T-helper 2 cell treated with Interferon-gamma antibody and Interleukin-4, amounts not matched to agents 5 μg/mL and 100 μg/mL, for 36 hours (primary cell): Measurements from ENCODE around the gene YWHAE.
"Not testable (repeated sequence)": the region's sequence is repeated elsewhere in the genome, so short reads cannot be mapped to it uniquely, and the experiment has no call there.

Experiments
- DNase-seq: peaks from one replicate; pipeline ENCODE4 v3.0.0; 2021; ENCODE audit warnings: low spot score
- H3K27ac Mint-ChIP-seq: one replicate; pipeline ENCODE4 v1.8.0; 2021; ENCODE audit warnings: mild to moderate bottlenecking, mixed read lengths
- H3K27me3 Mint-ChIP-seq: one replicate; pipeline ENCODE4 v1.8.0; 2021; ENCODE audit warnings: low read depth, mixed read lengths
- H3K36me3 Mint-ChIP-seq: one replicate; pipeline ENCODE4 v1.8.0; 2021; ENCODE audit warnings: low read depth, mixed read lengths
- H3K4me1 Mint-ChIP-seq: one replicate; pipeline ENCODE4 v1.8.0; 2021; ENCODE audit warnings: low read depth, mixed read lengths
- H3K4me3 Mint-ChIP-seq: one replicate; pipeline ENCODE4 v1.8.0; 2022; ENCODE audit warnings: mild to moderate bottlenecking, moderate library complexity, mixed read lengths
- H3K9me3 Mint-ChIP-seq: one replicate; pipeline ENCODE4 v1.8.0; 2021; ENCODE audit warnings: mixed read lengths

YWHAE gene

DNA sequence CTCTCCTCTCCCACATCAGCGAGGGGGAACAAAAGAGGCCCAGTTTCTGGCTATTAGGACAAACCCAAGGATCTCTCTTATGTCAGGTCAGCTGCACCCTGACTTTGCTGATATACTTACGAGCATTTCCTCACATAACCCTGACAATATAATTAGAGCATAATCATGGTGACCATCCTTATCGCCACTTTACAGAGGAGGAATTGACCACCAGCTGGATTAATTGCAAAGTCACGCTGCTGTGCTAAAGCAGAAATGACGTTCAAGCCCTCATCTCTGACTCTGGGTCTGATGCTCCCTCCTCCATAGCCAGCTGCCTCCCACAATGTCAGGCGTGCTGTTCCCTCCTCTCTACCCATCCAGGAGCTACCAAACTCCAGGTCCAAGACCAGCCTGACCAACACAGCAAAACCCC, 78.0 kb downstream of the YWHAE start:
- H3K27ac Mint-ChIP-seq, result no peak overlapping the region
- H3K9me3 Mint-ChIP-seq, result no peaks in the 10 kb centered on the region
- H3K36me3 Mint-ChIP-seq, result no peaks in the 10 kb centered on the region
- no peak for DNase-seq
- H3K27me3 Mint-ChIP-seq, result peaks cover 4% of the 10 kb centered on the region
- peaks cover 3% of the 10 kb centered on the region for H3K4me1 Mint-ChIP-seq
- no peak overlapping the region for H3K4me3 Mint-ChIP-seq

DNA sequence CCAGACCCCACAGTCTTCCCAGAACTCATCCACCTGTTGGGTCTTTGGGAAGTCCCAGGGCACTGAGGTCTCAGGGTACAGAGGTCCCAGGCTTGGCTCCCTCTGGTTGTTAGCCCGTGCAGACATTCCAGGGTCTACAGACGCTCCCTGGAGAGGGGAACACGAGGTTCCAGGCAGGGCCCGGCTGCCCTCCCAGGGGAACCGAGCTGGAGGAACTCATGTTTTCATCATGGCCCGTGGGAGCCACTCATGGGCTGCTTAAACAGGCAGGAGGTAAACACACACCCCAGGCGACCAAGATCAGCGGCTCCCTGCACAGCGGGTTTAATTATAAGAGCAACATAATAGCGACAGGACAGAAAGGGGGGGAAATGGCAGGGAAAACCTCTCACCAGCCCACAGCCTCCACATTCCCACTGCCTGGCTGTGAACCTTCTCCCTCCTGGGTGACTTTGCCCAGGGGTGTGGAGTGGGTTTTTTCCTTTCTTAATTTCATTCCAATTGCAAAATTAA, 84.1 kb downstream of the YWHAE start:
- no peak for DNase-seq
- Mint-ChIP-seq H3K4me3 (no peak overlapping the region), H3K27me3 (peaks cover 7% of the 10 kb centered on the region), H3K36me3 (no peaks in the 10 kb centered on the region), H3K27ac (no peak overlapping the region), H3K4me1 (no peaks in the 10 kb centered on the region), H3K9me3 (no peaks in the 10 kb centered on the region)

- H3K27ac Mint-ChIP-seq, result no peak overlapping the region
- H3K4me3 Mint-ChIP-seq, result no peak overlapping the region
Observed at GRCh38 chr17:1315409-1315808, 84.6 kb downstream of the YWHAE start.

GRCh38 chr17:1313270-1314005, 86.6 kb downstream of the YWHAE start:
- Mint-ChIP-seq H3K36me3 (no peaks in the 10 kb centered on the region), H3K4me3 (no peak overlapping the region), H3K27me3 (peaks cover 7% of the 10 kb centered on the region), H3K27ac (no peak overlapping the region), H3K9me3 (no peaks in the 10 kb centered on the region), H3K4me1 (no peaks in the 10 kb centered on the region)
- DNase-seq, result no peak

More at GRCh38 chr17:1315409-1315808, 84.6 kb downstream of the YWHAE start:
- Mint-ChIP-seq H3K36me3 (no peaks in the 10 kb centered on the region), H3K4me1 (no peaks in the 10 kb centered on the region), H3K9me3 (no peaks in the 10 kb centered on the region), H3K27me3 (peaks cover 7% of the 10 kb centered on the region)
- DNase-seq, result no peak

- H3K9me3 Mint-ChIP-seq, result no peaks in the 10 kb centered on the region
- no peaks in the 10 kb centered on the region for H3K4me1 Mint-ChIP-seq
- no peak overlapping the region for H3K27ac Mint-ChIP-seq
- DNase-seq, result no peak
- no peaks in the 10 kb centered on the region for H3K36me3 Mint-ChIP-seq
- no peak overlapping the region for H3K4me3 Mint-ChIP-seq
- H3K27me3 Mint-ChIP-seq, result peaks cover 7% of the 10 kb centered on the region
Observed at GRCh38 chr17:1312261-1312870, 87.7 kb downstream of the YWHAE start.

DNA sequence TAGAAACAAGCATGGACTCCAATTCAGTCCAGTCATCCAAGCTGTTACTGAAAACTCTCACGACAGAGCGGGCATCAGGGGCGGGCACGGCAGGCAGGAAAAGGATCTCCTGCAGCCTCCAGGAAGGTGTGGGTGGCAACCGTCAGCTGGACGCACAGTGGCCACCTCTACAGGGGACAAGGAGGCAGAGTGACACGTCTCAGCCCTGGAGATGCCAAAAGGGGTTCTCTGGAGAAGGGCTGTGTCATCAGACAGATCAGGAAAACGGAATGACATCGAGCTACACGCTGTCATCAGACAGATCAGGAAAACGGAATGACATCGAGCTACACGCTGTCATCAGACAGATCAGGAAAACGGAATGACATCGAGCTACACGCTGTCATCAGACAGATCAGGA, 92.2 kb downstream of the YWHAE start:
- not testable (repeated sequence) for H3K9me3 Mint-ChIP-seq, H3K36me3 Mint-ChIP-seq, DNase-seq, H3K27me3 Mint-ChIP-seq, H3K4me1 Mint-ChIP-seq, H3K4me3 Mint-ChIP-seq, H3K27ac Mint-ChIP-seq

DNA sequence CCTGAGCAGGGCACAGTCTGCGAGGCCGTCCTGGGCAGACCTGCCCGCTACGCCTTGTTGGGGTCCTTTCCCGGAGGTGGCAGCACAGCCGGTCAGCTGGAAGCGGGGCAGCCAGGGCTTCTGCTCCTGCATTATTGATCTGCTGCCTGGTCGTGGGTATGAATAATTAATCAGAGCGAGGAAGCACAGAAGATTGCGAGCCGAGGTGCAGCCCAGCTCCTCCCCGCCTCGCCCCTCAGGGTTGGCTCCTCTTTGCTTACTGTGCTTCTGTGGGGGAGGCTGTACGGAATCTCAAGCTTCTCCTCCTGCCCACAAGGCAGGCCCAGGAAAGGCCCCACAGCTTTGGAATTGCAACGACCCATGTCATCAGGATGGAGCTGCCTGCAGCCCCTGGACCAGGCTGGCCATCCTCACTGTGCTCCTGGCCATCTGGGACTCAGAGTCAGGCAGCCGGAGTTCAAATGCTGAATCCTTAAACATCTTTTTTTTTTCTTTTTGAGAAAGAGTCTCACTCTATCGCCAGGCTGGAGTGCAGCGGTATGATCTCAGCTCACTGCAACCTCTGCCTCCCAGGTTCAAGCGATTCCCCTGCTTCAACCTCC, 95.0 kb downstream of the YWHAE start:
- H3K9me3 Mint-ChIP-seq, result no peaks in the 10 kb centered on the region
- no peaks in the 10 kb centered on the region for H3K4me1 Mint-ChIP-seq

GRCh38 chr17:1304522-1304921, 95.5 kb downstream of the YWHAE start:
- Mint-ChIP-seq H3K4me3 (no peak overlapping the region), H3K4me1 (no peaks in the 10 kb centered on the region), H3K36me3 (no peaks in the 10 kb centered on the region), H3K27ac (no peak overlapping the region), H3K9me3 (no peaks in the 10 kb centered on the region), H3K27me3 (peaks cover 3% of the 10 kb centered on the region)
- DNase-seq, result no peak

More for the DNA sequence above, 95.0 kb downstream of the YWHAE start:
- no peak overlapping the region for H3K27ac Mint-ChIP-seq
- no peak overlapping the region for H3K4me3 Mint-ChIP-seq
- H3K27me3 Mint-ChIP-seq, result peaks cover under 1% of the 10 kb centered on the region
- DNase-seq, result no peak
- no peaks in the 10 kb centered on the region for H3K36me3 Mint-ChIP-seq

DNA sequence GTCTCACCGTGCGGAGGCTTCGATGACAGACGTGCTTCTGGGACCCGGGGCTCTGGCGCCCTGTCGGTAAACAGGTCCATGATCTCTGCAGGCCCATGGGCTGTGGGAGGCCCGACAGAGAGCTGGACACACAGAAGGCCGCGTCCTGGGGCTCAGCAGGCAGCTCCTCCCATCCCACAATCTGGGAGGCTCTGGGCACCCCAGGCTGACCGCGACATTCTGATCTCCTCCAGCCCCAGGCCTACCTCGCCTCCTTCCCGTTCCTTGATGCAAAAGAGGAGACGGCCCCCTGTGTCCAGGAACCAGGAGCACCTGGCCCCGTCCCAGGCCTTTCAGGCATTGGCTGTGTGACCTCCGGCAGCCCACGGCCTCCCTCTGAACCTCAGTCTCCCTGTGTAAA, 97.3 kb downstream of the YWHAE start:
- H3K27me3 Mint-ChIP-seq, result peaks cover 13% of the 10 kb centered on the region
- no peak overlapping the region for H3K4me3 Mint-ChIP-seq
- H3K4me1 Mint-ChIP-seq, result peaks cover 13% of the 10 kb centered on the region
- no peaks in the 10 kb centered on the region for H3K9me3 Mint-ChIP-seq
- H3K27ac Mint-ChIP-seq, result no peak overlapping the region
- H3K36me3 Mint-ChIP-seq, result no peaks in the 10 kb centered on the region
- no peak for DNase-seq

GRCh38 chr17:1301546-1301945, 98.5 kb downstream of the YWHAE start:
- H3K36me3 Mint-ChIP-seq, result no peaks in the 10 kb centered on the region
- no peak overlapping the region for H3K27ac Mint-ChIP-seq
- peaks cover 17% of the 10 kb centered on the region for H3K27me3 Mint-ChIP-seq
- DNase-seq, result no peak
- peaks cover 16% of the 10 kb centered on the region for H3K4me1 Mint-ChIP-seq
- no peaks in the 10 kb centered on the region for H3K9me3 Mint-ChIP-seq
- no peak overlapping the region for H3K4me3 Mint-ChIP-seq

- no peak overlapping the region for H3K4me3 Mint-ChIP-seq
Observed at GRCh38 chr17:1300371-1300905, 99.6 kb downstream of the YWHAE start.

GRCh38 chr17:1299552-1300370, 100.3 kb downstream of the YWHAE start:
- Mint-ChIP-seq H3K27ac (no peak overlapping the region), H3K4me1 (peaks cover 29% of the 10 kb centered on the region), H3K9me3 (no peaks in the 10 kb centered on the region), H3K36me3 (no peaks in the 10 kb centered on the region), H3K4me3 (no peak overlapping the region), H3K27me3 (peaks cover 17% of the 10 kb centered on the region)
- no peak for DNase-seq

More at GRCh38 chr17:1300371-1300905, 99.6 kb downstream of the YWHAE start:
- Mint-ChIP-seq H3K27ac (no peak overlapping the region), H3K9me3 (no peaks in the 10 kb centered on the region), H3K27me3 (peaks cover 17% of the 10 kb centered on the region), H3K36me3 (no peaks in the 10 kb centered on the region), H3K4me1 (peaks cover 22% of the 10 kb centered on the region)
- DNase-seq, result no peak

DNA sequence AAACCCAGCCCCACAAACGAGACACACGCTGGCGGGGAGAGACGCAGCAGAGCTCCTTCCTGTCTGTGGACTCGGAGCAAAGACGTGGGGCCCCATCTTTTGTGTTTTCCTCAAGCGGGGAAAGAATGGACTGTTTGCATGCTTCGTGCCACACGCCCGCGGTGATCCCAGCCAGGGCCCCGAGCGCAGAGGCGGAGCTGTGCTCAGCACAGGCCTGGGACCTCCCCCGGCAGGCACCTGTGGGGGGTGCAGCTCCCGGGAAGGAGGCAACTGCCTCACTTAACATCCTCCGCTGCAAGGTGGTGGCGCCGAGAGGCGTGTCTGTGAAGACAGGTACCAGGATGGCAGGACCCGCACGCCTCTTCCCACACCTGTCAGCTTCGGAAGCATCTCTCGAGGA, 101.4 kb downstream of the YWHAE start:
- Mint-ChIP-seq H3K9me3 (peaks cover 1% of the 10 kb centered on the region), H3K27me3 (peaks cover 17% of the 10 kb centered on the region), H3K4me1 (peaks cover 37% of the 10 kb centered on the region), H3K27ac (no peak overlapping the region), H3K4me3 (peak overlapping the region; percentile 29), H3K36me3 (peaks cover 2% of the 10 kb centered on the region)
- DNase-seq, result no peak
